BLaER1 (cell line): ENCODE measurements around the gene TLR4.

Experiments
- H3K27ac ChIP-seq: shearing (Covaris generic); formaldehyde crosslinking; 2 replicates; pipeline ENCODE4 v1.8.1; 2022
- H3K27me3 ChIP-seq: shearing (Covaris generic); formaldehyde crosslinking; 2 replicates; pipeline ENCODE4 v1.8.1; 2022
- H3K36me3 ChIP-seq: shearing (Covaris generic); formaldehyde crosslinking; 2 replicates; pipeline ENCODE4 v1.8.1; 2022
- H3K4me1 ChIP-seq: shearing (Covaris generic); formaldehyde crosslinking; 2 replicates; pipeline ENCODE4 v1.8.1; 2022
- H3K4me2 ChIP-seq: shearing (Covaris generic); formaldehyde crosslinking; 2 replicates; pipeline ENCODE4 v1.8.1; 2022
- H3K4me3 ChIP-seq: shearing (Covaris generic); formaldehyde crosslinking; 2 replicates; pipeline ENCODE4 v1.8.1; 2022
- H3K9ac ChIP-seq: shearing (Covaris generic); formaldehyde crosslinking; 2 replicates; pipeline ENCODE4 v1.8.1; 2022
- H3K9me3 ChIP-seq: shearing (Covaris generic); formaldehyde crosslinking; 2 replicates; pipeline ENCODE4 v1.8.1; 2022
- H4K20me1 ChIP-seq: shearing (Covaris generic); formaldehyde crosslinking; 2 replicates; pipeline ENCODE4 v1.8.1; 2022
- Cebpa-rat ChIP-seq: shearing (Covaris generic); IDR thresholded peaks from 2 replicates; pipeline ENCODE4 v1.8.1; 2022

The TLR4 gene

GRCh38 chr9:117707561-117707960 lies 3.4 kb downstream of the TLR4 start:
- no peak overlapping the region for H3K27ac ChIP-seq
- no peaks in the 10 kb centered on the region for H3K9me3 ChIP-seq
- TF ChIP-seq Cebpa-rat: no peak
- no peaks in the 10 kb centered on the region for H3K27me3 ChIP-seq
- H3K4me2 ChIP-seq: no peak overlapping the region
- no peaks in the 10 kb centered on the region for H3K36me3 ChIP-seq
- H3K4me3 ChIP-seq: no peak overlapping the region
- H3K9ac ChIP-seq: no peak overlapping the region
- H4K20me1 ChIP-seq: no peaks in the 10 kb centered on the region
- peaks cover 16% of the 10 kb centered on the region for H3K4me1 ChIP-seq

- Histone ChIP-seq H3K27me3 (no peaks in the 10 kb centered on the region), H3K9ac (no peak overlapping the region), H3K9me3 (no peaks in the 10 kb centered on the region), H4K20me1 (no peaks in the 10 kb centered on the region), H3K27ac (no peak overlapping the region), H3K4me2 (no peak overlapping the region), H3K36me3 (no peaks in the 10 kb centered on the region), H3K4me3 (no peak overlapping the region), H3K4me1 (no peaks in the 10 kb centered on the region)
- peak; percentile 30; the same call in 1 of the 2 replicates for TF ChIP-seq Cebpa-rat
Measured at GRCh38 chr9:117709936-117710335, 5.7 kb downstream of the TLR4 start.

DNA sequence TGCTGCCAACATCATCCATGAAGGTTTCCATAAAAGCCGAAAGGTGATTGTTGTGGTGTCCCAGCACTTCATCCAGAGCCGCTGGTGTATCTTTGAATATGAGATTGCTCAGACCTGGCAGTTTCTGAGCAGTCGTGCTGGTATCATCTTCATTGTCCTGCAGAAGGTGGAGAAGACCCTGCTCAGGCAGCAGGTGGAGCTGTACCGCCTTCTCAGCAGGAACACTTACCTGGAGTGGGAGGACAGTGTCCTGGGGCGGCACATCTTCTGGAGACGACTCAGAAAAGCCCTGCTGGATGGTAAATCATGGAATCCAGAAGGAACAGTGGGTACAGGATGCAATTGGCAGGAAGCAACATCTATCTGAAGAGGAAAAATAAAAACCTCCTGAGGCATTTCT lies 10.1 kb downstream of the TLR4 start:
- H3K9me3 ChIP-seq: no peaks in the 10 kb centered on the region
- no peaks in the 10 kb centered on the region for H4K20me1 ChIP-seq
- H3K36me3 ChIP-seq: no peaks in the 10 kb centered on the region
- no peak for TF ChIP-seq Cebpa-rat
- peaks cover 21% of the 10 kb centered on the region for H3K4me1 ChIP-seq
- H3K27me3 ChIP-seq: no peaks in the 10 kb centered on the region
- H3K27ac ChIP-seq: no peak overlapping the region
- no peak overlapping the region for H3K4me2 ChIP-seq
- no peak overlapping the region for H3K4me3 ChIP-seq
- H3K9ac ChIP-seq: no peak overlapping the region

DNA sequence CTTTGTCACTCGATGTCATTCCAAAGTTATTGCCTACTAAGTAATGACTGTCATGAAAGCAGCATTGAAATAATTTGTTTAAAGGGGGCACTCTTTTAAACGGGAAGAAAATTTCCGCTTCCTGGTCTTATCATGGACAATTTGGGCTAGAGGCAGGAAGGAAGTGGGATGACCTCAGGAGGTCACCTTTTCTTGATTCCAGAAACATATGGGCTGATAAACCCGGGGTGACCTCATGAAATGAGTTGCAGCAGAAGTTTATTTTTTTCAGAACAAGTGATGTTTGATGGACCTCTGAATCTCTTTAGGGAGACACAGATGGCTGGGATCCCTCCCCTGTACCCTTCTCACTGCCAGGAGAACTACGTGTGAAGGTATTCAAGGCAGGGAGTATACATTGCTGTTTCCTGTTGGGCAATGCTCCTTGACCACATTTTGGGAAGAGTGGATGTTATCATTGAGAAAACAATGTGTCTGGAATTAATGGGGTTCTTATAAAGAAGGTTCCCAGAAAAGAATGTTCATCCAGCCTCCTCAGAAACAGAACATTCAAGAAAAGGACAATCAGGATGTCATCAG lies 11.3 kb downstream of the TLR4 start:
- H3K36me3 ChIP-seq: no peaks in the 10 kb centered on the region
- TF ChIP-seq Cebpa-rat: no peak
- no peak overlapping the region for H3K4me3 ChIP-seq
- peaks cover 30% of the 10 kb centered on the region for H3K4me1 ChIP-seq
- no peak overlapping the region for H3K9ac ChIP-seq
- no peaks in the 10 kb centered on the region for H4K20me1 ChIP-seq
- no peak overlapping the region for H3K27ac ChIP-seq
- H3K4me2 ChIP-seq: no peak overlapping the region
- no peaks in the 10 kb centered on the region for H3K9me3 ChIP-seq
- no peaks in the 10 kb centered on the region for H3K27me3 ChIP-seq

- H3K4me1 ChIP-seq: peaks cover 40% of the 10 kb centered on the region
- peak overlapping the region; percentile 56 for H3K4me2 ChIP-seq
- no peak overlapping the region for H3K9ac ChIP-seq
- H3K27me3 ChIP-seq: no peaks in the 10 kb centered on the region
- TF ChIP-seq Cebpa-rat: no peak
- no peaks in the 10 kb centered on the region for H3K36me3 ChIP-seq
- H3K9me3 ChIP-seq: no peaks in the 10 kb centered on the region
- H3K27ac ChIP-seq: peak overlapping the region; percentile 66
- H4K20me1 ChIP-seq: no peaks in the 10 kb centered on the region
- H3K4me3 ChIP-seq: no peak overlapping the region
Measured at GRCh38 chr9:117718085-117718484, 13.9 kb downstream of the TLR4 start.

GRCh38 chr9:117718701-117719100 lies 14.5 kb downstream of the TLR4 start:
- peak overlapping the region; percentile 56 for H3K4me2 ChIP-seq
- TF ChIP-seq Cebpa-rat: no peak
- H4K20me1 ChIP-seq: no peaks in the 10 kb centered on the region
- H3K9me3 ChIP-seq: no peaks in the 10 kb centered on the region
- H3K27ac ChIP-seq: peak overlapping the region; percentile 66
- no peaks in the 10 kb centered on the region for H3K36me3 ChIP-seq
- no peaks in the 10 kb centered on the region for H3K27me3 ChIP-seq
- peaks cover 40% of the 10 kb centered on the region for H3K4me1 ChIP-seq
- no peak overlapping the region for H3K9ac ChIP-seq
- H3K4me3 ChIP-seq: no peak overlapping the region

GRCh38 chr9:117719161-117719920 lies 15.1 kb downstream of the TLR4 start:
- no peak overlapping the region for H3K4me3 ChIP-seq
- H3K4me2 ChIP-seq: peak overlapping the region; percentile 56
- H3K9ac ChIP-seq: no peak overlapping the region
- H3K27me3 ChIP-seq: no peaks in the 10 kb centered on the region
- peak overlapping the region; percentile 66 for H3K27ac ChIP-seq
- no peaks in the 10 kb centered on the region for H3K36me3 ChIP-seq
- no peaks in the 10 kb centered on the region for H4K20me1 ChIP-seq
- H3K4me1 ChIP-seq: peaks cover 40% of the 10 kb centered on the region
- no peak for TF ChIP-seq Cebpa-rat
- H3K9me3 ChIP-seq: no peaks in the 10 kb centered on the region

DNA sequence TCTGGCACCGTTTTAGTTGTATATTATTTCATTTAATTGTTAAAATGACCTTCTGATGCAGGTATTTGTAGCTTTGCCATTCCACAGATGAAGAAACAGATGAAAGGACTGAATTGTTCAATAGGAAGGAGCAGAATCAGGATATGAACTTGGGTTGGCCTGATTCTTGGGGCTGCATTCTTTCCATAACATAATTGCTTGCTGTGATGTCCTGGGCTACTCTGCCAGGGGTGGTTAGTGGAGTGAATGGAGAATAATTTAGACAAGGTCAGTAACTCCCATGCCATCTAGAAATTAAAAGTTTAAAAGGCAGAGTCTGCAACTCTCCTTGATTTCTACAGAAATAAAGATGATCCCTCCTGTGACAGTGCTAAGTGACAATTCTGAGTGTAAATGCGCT lies 15.9 kb downstream of the TLR4 start:
- Histone ChIP-seq H3K9ac (no peak overlapping the region), H3K27me3 (no peaks in the 10 kb centered on the region), H3K4me3 (no peak overlapping the region), H3K36me3 (no peaks in the 10 kb centered on the region), H4K20me1 (no peaks in the 10 kb centered on the region), H3K9me3 (no peaks in the 10 kb centered on the region), H3K27ac (no peak overlapping the region), H3K4me1 (peaks cover 40% of the 10 kb centered on the region), H3K4me2 (no peak overlapping the region)
- TF ChIP-seq Cebpa-rat: no peak

- H3K27me3 ChIP-seq: no peaks in the 10 kb centered on the region
- H3K36me3 ChIP-seq: no peaks in the 10 kb centered on the region
- no peak overlapping the region for H3K4me3 ChIP-seq
- H3K9ac ChIP-seq: no peak overlapping the region
- H3K27ac ChIP-seq: no peak overlapping the region
- H3K4me1 ChIP-seq: peaks cover 40% of the 10 kb centered on the region
- TF ChIP-seq Cebpa-rat: no peak
- H3K4me2 ChIP-seq: peak overlapping the region; percentile 18; the same call in 1 of the 2 replicates
- H4K20me1 ChIP-seq: no peaks in the 10 kb centered on the region
- H3K9me3 ChIP-seq: no peaks in the 10 kb centered on the region
Measured at GRCh38 chr9:117720555-117720954, 16.4 kb downstream of the TLR4 start.

DNA sequence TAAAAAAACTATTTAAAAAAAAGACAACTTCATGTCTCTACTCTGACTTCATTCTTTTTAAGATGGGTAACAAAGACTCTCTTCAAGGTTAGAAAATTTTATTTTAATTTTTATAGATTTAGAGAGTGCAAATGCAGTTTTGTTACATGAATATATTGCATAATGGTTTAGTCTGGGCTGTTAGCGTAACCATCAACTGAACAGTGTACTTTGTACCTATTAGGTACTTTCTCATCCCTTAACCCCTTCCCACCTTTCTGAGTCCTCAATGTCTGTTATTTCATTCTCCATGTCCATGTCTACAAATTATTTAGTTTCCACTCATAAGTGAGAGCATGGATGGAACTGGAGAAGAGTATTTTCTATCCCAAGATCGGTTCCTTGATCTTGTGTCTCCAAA lies 16.8 kb downstream of the TLR4 start:
- H3K27me3 ChIP-seq: no peaks in the 10 kb centered on the region; the same call in 1 of the 2 replicates
- TF ChIP-seq Cebpa-rat: no peak
- no peak overlapping the region for H3K4me3 ChIP-seq
- H3K4me2 ChIP-seq: no peak overlapping the region
- H3K36me3 ChIP-seq: no peaks in the 10 kb centered on the region
- no peak overlapping the region for H3K9ac ChIP-seq
- H3K4me1 ChIP-seq: peaks cover 40% of the 10 kb centered on the region
- no peaks in the 10 kb centered on the region for H4K20me1 ChIP-seq
- no peaks in the 10 kb centered on the region for H3K9me3 ChIP-seq
- no peak overlapping the region for H3K27ac ChIP-seq
